ENCODE data around the gene NIPA2. TPM values are rescaled to one million over a fixed set of nuclear protein-coding genes. Genes with fewer than 3 reads are reported as not detected.

The NIPA2 gene
- total RNA-seq, 1 experiment from 2014 or later, result 89.4 TPM

GRCh38 chr15:22884344-22884743 is 45.9 kb downstream of the NIPA2 start:
- no peak overlapping the region for H3K27ac Mint-ChIP-seq (ENCODE audit: unreplicated experiment)
- H3K4me3 ChIP-seq (ENCODE audit: low read depth, low read length), result no peak overlapping the region
- ChIA-PET POLR2A (no interaction called here), CTCF (interaction anchor here (0.5 to 1.3 kb wide), 2 partner anchors 10 to 35 kb away, joined by 3 read pairs; no protein-coding TSS in a partner anchor)
- peaks cover 83% of the 10 kb centered on the region for H3K36me3 Mint-ChIP-seq (ENCODE audit: insufficient read depth, unreplicated experiment)
- no peak overlapping the region for H3K4me3 Mint-ChIP-seq (ENCODE audit: unreplicated experiment)
- H3K27me3 Mint-ChIP-seq (ENCODE audit: insufficient read depth, unreplicated experiment), result no peaks in the 10 kb centered on the region
- peaks cover 4% of the 10 kb centered on the region for H3K36me3 ChIP-seq (ENCODE audit: control insufficient read depth, insufficient read depth, low read length)
- H3K27me3 ChIP-seq (replicated peaks; ENCODE audit: control insufficient read depth, insufficient read depth, low read length), result no peaks in the 10 kb centered on the region
- no peaks in the 10 kb centered on the region for H3K9me3 ChIP-seq
- H3K4me1 ChIP-seq, result peaks cover 13% of the 10 kb centered on the region
- BruUV-seq (replicated peaks), result no TSS peak
- H3K9me3 Mint-ChIP-seq (ENCODE audit: unreplicated experiment), result peaks cover 9% of the 10 kb centered on the region
- H3K4me1 Mint-ChIP-seq (ENCODE audit: low read depth, unreplicated experiment), result peaks cover 13% of the 10 kb centered on the region
- TF ChIP-seq, protein P1, sequence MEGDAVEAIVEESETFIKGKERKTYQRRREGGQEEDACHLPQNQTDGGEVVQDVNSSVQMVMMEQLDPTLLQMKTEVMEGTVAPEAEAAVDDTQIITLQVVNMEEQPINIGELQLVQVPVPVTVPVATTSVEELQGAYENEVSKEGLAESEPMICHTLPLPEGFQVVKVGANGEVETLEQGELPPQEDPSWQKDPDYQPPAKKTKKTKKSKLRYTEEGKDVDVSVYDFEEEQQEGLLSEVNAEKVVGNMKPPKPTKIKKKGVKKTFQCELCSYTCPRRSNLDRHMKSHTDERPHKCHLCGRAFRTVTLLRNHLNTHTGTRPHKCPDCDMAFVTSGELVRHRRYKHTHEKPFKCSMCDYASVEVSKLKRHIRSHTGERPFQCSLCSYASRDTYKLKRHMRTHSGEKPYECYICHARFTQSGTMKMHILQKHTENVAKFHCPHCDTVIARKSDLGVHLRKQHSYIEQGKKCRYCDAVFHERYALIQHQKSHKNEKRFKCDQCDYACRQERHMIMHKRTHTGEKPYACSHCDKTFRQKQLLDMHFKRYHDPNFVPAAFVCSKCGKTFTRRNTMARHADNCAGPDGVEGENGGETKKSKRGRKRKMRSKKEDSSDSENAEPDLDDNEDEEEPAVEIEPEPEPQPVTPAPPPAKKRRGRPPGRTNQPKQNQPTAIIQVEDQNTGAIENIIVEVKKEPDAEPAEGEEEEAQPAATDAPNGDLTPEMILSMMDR (IDR thresholded peaks at IDR 0.05; ENCODE audit: insufficient read depth in 1 of 2, low read depth in 1 of 2, low read length in 1 of 2, severe bottlenecking in 1 of 2, unreplicated experiment in 1 of 2), result no peak
- peak in 1 of 2 experiments; percentile 38 for DNase-seq
- intact Hi-C loops (cut with micrococcal nuclease; ENCODE audit: unreplicated experiment), result no loop called here

DNA sequence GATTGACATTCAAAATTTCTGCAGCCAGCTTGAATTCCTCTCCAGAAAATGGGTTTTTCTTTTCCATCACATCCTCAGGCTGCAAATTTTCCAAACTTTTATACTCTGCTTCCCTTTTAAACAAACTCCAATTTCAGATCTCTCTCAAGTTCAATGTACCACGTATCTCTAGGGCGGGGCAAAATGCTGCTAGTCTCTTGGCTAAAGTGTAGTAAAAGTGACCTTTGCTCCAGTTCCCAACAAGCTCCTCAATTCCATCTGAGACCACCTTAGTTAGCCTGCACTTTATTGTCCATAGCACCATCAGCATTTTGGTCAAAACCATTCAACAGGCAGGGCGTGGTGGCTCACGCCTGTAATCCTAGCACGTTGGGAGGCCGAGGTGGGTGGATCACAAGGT is 46.7 kb downstream of the NIPA2 start:
- Mint-ChIP-seq H3K4me1 (ENCODE audit: low read depth, unreplicated experiment) (peaks cover 13% of the 10 kb centered on the region), H3K27me3 (ENCODE audit: insufficient read depth, unreplicated experiment) (no peaks in the 10 kb centered on the region), H3K9me3 (ENCODE audit: unreplicated experiment) (peaks cover 9% of the 10 kb centered on the region), H3K4me3 (ENCODE audit: unreplicated experiment) (no peak overlapping the region), H3K27ac (ENCODE audit: unreplicated experiment) (no peak overlapping the region), H3K36me3 (ENCODE audit: insufficient read depth, unreplicated experiment) (peaks cover 87% of the 10 kb centered on the region)
- BruUV-seq (replicated peaks), result no TSS peak
- peaks cover 13% of the 10 kb centered on the region for H3K4me1 ChIP-seq
- no peak overlapping the region for H3K4me3 ChIP-seq (ENCODE audit: low read depth, low read length)
- no peaks in the 10 kb centered on the region for H3K27me3 ChIP-seq (replicated peaks; ENCODE audit: control insufficient read depth, insufficient read depth, low read length)
- ChIA-PET CTCF (no interaction called here), POLR2A (no interaction called here)
- intact Hi-C loops (cut with micrococcal nuclease; ENCODE audit: unreplicated experiment), result no loop called here
- DNase-seq, result no peak
- no peaks in the 10 kb centered on the region for H3K9me3 ChIP-seq
- peaks cover 4% of the 10 kb centered on the region for H3K36me3 ChIP-seq (ENCODE audit: control insufficient read depth, insufficient read depth, low read length)
- TF ChIP-seq, protein P1 (IDR thresholded peaks at IDR 0.05; ENCODE audit: insufficient read depth in 1 of 2, low read depth in 1 of 2, low read length in 1 of 2, severe bottlenecking in 1 of 2, unreplicated experiment in 1 of 2), result no peak

- peak overlapping the region; percentile 32 for H3K27ac Mint-ChIP-seq (ENCODE audit: unreplicated experiment)
- CTCF ChIA-PET, result no interaction called here
- H3K36me3 Mint-ChIP-seq (ENCODE audit: insufficient read depth, unreplicated experiment), result peaks cover 83% of the 10 kb centered on the region
Observed at GRCh38 chr15:22887157-22887951, 48.9 kb downstream of the NIPA2 start.

More at GRCh38 chr15:22887157-22887951, 48.9 kb downstream of the NIPA2 start:
- Histone ChIP-seq H3K9me3 (no peaks in the 10 kb centered on the region), H3K4me3 (ENCODE audit: low read depth, low read length) (no peak overlapping the region), H3K36me3 (ENCODE audit: control insufficient read depth, insufficient read depth, low read length) (no peaks in the 10 kb centered on the region), H3K27me3 (replicated peaks; ENCODE audit: control insufficient read depth, insufficient read depth, low read length) (no peaks in the 10 kb centered on the region), H3K4me1 (peaks cover 24% of the 10 kb centered on the region)
- no peak overlapping the region for H3K4me3 Mint-ChIP-seq (ENCODE audit: unreplicated experiment)
- no peaks in the 10 kb centered on the region for H3K27me3 Mint-ChIP-seq (ENCODE audit: insufficient read depth, unreplicated experiment)
- H3K4me1 Mint-ChIP-seq (ENCODE audit: low read depth, unreplicated experiment), result peaks cover 23% of the 10 kb centered on the region
- peaks cover 9% of the 10 kb centered on the region for H3K9me3 Mint-ChIP-seq (ENCODE audit: unreplicated experiment)
- TF ChIP-seq, protein P1 (IDR thresholded peaks at IDR 0.05; ENCODE audit: insufficient read depth in 1 of 2, low read depth in 1 of 2, low read length in 1 of 2, severe bottlenecking in 1 of 2, unreplicated experiment in 1 of 2), result no peak
- intact Hi-C loops (cut with micrococcal nuclease; ENCODE audit: unreplicated experiment), result no loop called here
- no peak for DNase-seq
- POLR2A ChIA-PET, result no interaction called here
- BruUV-seq (replicated peaks), result no TSS peak
